HG03571 (cell line): Measurements from ENCODE around the gene ZDHHC14.
"Not testable (repeated sequence)": the region's sequence is repeated elsewhere in the genome, so short reads cannot be mapped to it uniquely, and the experiment has no call there.

Source experiments
- ATAC-seq: cut with Tn5 transposase; IDR thresholded peaks from one replicate; pipeline ENCODE4 v1.9.1; 2021; ENCODE audit not compliant: unreplicated experiment

ZDHHC14 gene

GRCh38 chr6:157677235-157677634, 296.2 kb downstream of the ZDHHC14 start:
- ATAC-seq = no peak

GRCh38 chr6:157679605-157680580, 298.9 kb downstream of the ZDHHC14 start:
- no peak for ATAC-seq

GRCh38 chr6:157681041-157681650, 300.2 kb downstream of the ZDHHC14 start:
- no peak for ATAC-seq

DNA sequence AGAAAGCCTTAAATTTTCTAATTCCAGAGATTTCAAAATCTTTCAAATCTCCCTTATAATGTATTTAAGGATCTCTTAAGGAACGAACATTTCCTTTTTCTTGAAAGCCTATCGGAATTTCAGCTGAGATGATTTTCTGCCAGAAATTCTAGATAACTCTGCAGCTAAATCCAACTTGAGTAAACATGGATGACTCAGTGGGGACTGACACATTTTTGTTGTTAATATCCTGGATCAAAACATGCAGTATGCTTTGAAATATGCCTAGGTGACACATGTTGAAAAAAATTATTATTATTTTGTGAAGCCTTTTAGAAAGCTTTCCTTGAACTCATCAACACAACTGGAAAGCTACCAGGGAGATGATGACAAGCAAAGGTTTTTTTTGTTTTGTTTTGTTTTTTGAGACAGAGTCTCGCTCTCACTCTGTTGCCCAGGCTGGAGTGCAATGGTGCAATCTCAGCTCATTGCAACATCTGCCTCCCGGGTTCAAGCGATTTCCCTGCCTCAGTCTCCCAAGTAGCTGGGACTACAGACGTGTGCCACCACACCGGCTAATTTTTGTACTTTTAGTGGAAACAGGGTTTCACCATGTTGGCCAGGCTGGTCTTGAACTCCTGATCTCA, 302.0 kb downstream of the ZDHHC14 start:
- no peak for ATAC-seq

GRCh38 chr6:157683707-157684106, 302.7 kb downstream of the ZDHHC14 start:
- no peak for ATAC-seq

- ATAC-seq = no peak
These were observed 303.8 kb downstream of the ZDHHC14 start for GRCh38 chr6:157684620-157685299.

GRCh38 chr6:157685596-157686280, 304.7 kb downstream of the ZDHHC14 start:
- ATAC-seq = no peak

DNA sequence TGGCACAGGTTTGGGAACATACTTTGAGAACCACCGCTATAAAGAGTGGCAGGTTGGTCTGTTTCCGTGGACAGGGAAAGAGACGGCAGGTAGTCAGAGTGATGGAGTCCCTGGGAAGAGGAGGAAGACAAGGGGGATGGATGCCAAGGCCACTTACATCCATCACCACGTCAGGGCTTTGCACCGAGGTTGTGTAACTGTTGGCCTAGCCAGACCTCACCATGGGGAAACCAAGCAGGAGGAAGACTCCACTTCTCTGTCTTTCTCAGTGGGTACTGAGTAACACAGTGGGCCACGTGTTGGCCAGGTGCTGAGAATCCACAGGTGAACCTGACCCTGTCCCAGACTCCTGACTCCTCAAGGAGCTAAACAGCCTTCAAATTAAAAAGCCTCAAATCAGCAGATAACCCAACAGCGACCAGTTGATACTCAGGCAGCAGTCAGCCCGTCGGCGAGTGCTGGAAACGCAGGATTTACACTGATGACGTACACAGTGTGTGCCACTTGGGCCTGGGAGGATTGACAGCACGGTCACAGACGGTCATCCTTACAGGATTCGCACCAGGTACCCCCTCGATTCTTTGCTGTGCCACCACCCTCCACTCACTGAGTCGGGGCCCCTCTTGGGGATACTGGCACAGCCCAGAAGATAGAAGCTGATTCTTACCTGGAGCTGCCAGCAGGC, 307.4 kb downstream of the ZDHHC14 start:
- ATAC-seq = no peak

DNA sequence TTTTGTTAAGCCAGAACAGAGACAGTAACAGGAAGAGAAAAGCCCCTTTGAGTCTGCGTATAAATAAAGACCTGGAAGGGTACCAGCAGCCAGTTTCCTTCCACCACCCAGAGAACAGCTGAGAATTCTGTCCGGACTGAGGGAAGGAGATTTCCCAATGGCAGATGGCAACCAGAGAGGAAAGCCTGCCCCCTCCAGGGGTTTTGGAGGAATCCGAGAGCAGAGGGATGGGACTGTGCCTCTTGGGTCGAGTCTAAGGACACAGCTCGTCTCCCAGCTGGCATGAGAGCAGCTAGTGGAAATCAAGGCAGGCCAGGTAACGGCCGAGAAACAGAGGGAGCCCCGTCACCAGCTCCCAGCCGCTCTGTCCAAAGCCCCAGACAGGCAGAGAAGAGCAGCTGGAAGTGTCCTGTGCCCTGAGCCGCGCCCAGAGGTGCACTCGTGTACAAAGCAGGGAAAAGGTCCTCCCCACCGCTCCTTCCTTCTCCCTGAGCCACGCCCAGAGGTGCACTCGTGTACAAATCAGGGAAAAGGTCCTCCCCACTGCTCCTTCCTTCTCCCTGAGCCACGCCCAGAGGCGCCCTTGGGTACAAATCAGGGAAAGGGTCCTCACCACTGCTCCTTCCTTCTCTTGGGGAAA, 308.1 kb downstream of the ZDHHC14 start:
- no peak for ATAC-seq

DNA sequence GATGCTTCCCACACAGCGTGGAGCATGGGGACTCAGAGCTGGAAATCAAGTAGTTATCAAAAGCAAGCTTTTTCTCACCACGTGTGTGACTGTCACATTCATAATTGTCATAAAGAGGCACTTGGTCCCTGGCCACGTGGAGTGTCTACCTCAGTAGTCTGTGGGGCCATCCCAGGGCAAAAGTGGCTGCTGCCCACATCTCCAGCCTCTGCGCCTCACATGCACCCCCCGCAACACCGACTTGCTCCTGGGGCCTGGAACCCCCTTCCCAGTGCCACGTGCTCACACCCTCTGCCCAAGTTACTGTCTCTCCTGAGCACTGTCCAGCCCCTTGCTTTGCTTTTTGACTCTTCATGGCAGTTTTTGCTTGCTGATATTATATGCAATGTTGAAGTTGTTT, 308.9 kb downstream of the ZDHHC14 start:
- ATAC-seq = no peak

- ATAC-seq = no peak
These were observed 309.6 kb downstream of the ZDHHC14 start for GRCh38 chr6:157690441-157691210.

DNA sequence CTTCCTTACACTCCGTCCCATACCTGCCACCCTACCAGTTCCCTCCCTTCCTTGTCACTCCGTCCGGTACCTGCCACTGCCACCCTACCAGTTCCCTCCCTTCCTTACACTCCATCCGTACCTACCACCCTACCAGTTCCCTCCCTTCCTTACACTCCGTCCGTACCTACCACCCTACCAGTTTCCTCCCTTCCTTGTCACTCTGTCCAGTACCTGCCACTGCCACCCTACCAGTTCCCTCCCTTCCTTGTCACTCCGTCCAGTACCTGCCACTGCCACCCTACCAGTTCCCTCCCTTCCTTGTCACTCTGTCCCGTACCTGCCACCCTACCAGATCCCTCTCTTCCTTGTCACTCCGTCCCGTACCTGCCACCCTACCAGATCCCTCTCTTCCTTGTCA, 310.6 kb downstream of the ZDHHC14 start:
- not testable (repeated sequence) for ATAC-seq

DNA sequence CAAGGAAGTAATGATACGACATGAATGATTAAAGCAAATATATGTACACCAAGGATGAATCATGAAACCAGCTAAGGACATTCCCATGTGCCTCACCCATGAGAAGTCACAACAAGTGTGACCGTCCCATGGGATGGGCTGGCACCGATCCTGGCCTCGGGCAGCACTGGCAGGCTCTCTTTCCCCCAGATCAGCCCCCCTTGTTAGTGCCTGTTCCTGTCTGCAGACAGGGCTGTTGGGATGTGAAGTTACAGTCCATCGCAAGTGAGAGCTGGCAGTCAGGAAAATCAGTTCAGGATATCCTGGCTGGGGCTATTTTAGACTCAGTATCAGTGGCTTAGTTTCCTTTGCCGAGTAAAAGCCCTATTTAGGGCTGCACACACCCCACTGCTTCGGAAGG, 312.9 kb downstream of the ZDHHC14 start:
- no peak for ATAC-seq

DNA sequence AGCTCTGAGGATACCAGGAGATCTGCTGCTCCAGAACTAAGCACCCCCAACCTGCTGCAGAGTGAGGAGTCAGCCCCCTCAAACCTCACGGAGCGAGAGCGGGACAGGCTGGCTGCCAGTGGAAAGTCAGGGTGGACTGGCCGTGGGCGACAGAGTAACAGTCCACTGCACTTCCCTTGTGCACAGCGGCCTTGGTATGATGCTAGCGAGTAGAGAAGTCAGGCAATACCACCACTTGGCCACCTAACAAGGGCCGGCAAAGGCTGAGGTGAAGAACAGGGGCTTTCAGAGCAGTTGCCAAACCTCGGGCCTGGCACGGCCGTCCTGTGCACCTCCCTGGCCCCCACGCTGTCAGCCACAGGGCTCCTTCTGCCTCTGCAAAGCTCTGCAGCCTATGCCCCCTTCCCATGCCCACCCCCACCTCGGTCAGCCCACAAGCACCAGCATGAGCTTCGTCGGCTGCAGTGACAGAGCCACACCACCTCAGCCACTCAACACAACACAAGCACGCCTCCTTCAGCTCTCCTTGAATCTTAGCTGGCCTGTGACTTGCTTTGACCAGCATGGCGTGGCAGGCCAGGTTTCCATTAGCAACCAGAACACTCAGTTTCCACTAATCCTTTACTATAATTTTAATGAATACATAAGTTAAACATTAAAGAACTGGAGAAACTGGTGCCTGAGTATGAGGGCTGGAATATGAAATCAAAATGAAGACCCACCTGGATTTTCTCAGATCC, 314.5 kb downstream of the ZDHHC14 start:
- no peak for ATAC-seq

DNA sequence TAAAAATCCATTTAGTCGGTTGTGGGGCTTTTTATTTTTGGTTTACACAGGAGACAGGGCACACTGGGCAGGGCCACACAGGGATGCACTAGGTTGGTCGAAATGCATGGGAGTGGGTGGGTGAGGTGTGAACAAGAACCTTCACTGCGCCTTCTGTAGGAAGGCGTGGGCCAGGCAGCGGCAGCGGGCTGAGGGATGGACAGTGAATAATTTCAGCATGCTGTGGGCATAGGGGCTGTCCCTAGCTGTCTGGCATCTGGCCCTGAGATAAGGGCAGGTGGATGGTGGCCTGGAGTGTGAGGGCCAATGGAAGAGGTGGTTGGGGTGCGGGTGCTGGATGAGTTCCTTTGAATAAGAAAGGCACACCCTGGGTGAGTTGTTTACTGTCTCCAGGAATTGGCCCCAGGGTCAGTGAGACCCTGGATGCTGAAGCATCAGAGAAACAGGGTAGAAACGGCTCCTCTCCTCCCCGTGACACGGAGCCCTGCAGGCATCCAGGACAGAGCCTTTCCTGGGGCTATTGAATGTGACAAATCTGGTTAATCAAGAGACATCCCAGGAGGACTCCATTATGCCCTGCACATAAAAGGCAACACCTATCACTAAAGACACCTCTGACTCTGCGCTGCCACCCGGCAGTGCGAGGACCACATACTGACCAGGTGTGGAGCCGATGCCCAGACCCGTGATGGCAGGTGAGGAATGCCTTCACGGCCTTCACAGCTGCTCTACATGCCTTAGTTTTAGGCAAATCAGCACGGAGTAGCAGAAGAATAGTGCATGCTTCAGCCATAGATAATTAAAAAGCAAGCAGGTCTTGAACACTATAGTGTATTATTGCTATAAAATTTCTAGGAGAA, 319.0 kb downstream of the ZDHHC14 start:
- no peak for ATAC-seq

GRCh38 chr6:157706351-157706750, 325.4 kb downstream of the ZDHHC14 start:
- ATAC-seq = not testable (repeated sequence)

GRCh38 chr6:157706883-157707282, 325.9 kb downstream of the ZDHHC14 start:
- ATAC-seq = no peak
